HepG2 (cell line): ENCODE measurements around the gene RRP8. TPM values are rescaled to one million over a fixed set of nuclear protein-coding genes. Genes with fewer than 3 reads are reported as not detected.

Experiments
- FOSL2 ChIP-seq: sonication (generic); formaldehyde crosslinking; IDR thresholded peaks from 2 replicates; pipeline ENCODE4 v1.4.0; 2020; ENCODE audit warnings: missing genetic modification reagents
- FOXP1 ChIP-seq, 2 experiments: fragments of 450-650 bp in 1 of 2; IDR thresholded peaks; 2 replicates each; pipeline ENCODE4 v1.6.1; 2017 to 2018; ENCODE audit warnings: antibody characterized with exemption in 1 of 2
- GPN1 ChIP-seq: sonication (generic); formaldehyde crosslinking; IDR thresholded peaks from 2 replicates; pipeline ENCODE4 v1.5.1; 2020; ENCODE audit warnings: missing genetic modification reagents, borderline replicate concordance
- HMGA1 ChIP-seq: sonication (generic); formaldehyde crosslinking; conservative IDR thresholded peaks from 2 replicates; pipeline ENCODE4 v1.4.0; 2020; ENCODE audit warnings: missing genetic modification reagents
- MIER3 ChIP-seq: IDR thresholded peaks from 2 replicates; pipeline ENCODE4 v1.6.1; 2016; ENCODE audit warnings: missing compliant biosample characterization, borderline replicate concordance
- MYNN ChIP-seq: sonication (generic); formaldehyde crosslinking; IDR thresholded peaks from 2 replicates; pipeline ENCODE4 v1.4.0; 2020; ENCODE audit warnings: mild to moderate bottlenecking, low read depth, missing genetic modification reagents
- PAF1 ChIP-seq: IDR thresholded peaks from 2 replicates; pipeline ENCODE4 v1.6.1; 2016; ENCODE audit warnings: missing genetic modification reagents, missing compliant biosample characterization
- RELA ChIP-seq: sonication (generic); formaldehyde crosslinking; IDR thresholded peaks from 2 replicates; pipeline ENCODE4 v1.4.0; 2020; ENCODE audit warnings: missing genetic modification reagents
- SSRP1 ChIP-seq: IDR thresholded peaks from 2 replicates; pipeline ENCODE4 v1.6.1; 2016; ENCODE audit warnings: control low read depth
- ZNF496 ChIP-seq: sonication (generic); formaldehyde crosslinking; IDR thresholded peaks from 2 replicates; pipeline ENCODE4 v1.8.1; 2023; ENCODE audit warnings: mild to moderate bottlenecking, moderate library complexity, missing genetic modification reagents; ENCODE audit not compliant: insufficient replicate concordance
- ZNF567 ChIP-seq: sonication (generic); formaldehyde crosslinking; IDR thresholded peaks from 2 replicates; pipeline ENCODE4 v1.8.1; 2023; ENCODE audit warnings: mild to moderate bottlenecking, missing genetic modification reagents, borderline replicate concordance
- polyA plus RNA-seq, 8 experiments: library from polyadenylated mRNA; depleted of rRNA in 3 of 8; stranded (reverse) in 7 of 8; unstranded in 1 of 8; fragments of >200 nt; fragmentation: Illumina TruSeq in 4 of 8; extraction: Trizol in 4 of 8; gene quantifications; 2 replicates each; pipeline versions ENCODE4 v1.2.1 to v1.2.3, GENCODE V29; 2011 to 2016; ENCODE audit warnings: low read depth in 4 of 8, missing spikeins in 1 of 8, mixed read lengths in 1 of 8; ENCODE audit not compliant: insufficient read depth in 1 of 8
- total RNA-seq, 5 experiments: library from RNA; depleted of rRNA; stranded (reverse); fragments of >200 nt; fragmentation: Illumina TruSeq; extraction: Trizol; gene quantifications; 2 replicates each; pipeline ENCODE4 v1.2.3, GENCODE V29; 2016; ENCODE audit warnings: low read depth in 1 of 5
- TF ChIP-seq, protein P1 (sequence below): sonication (generic); formaldehyde crosslinking; IDR thresholded peaks from 2 replicates; pipeline ENCODE4 v1.8.1; 2023; ENCODE audit warnings: mild to moderate bottlenecking, missing genetic modification reagents
- TF ChIP-seq, protein P2 (sequence below): sonication (generic); formaldehyde crosslinking; IDR thresholded peaks from 2 replicates; pipeline ENCODE4 v1.4.0; 2020; ENCODE audit warnings: missing genetic modification reagents
- TF ChIP-seq, protein P3 (sequence below): sonication (generic); formaldehyde crosslinking; conservative IDR thresholded peaks from 2 replicates; pipeline ENCODE4 v1.4.0; 2020; ENCODE audit warnings: mild to moderate bottlenecking, missing genetic modification reagents, moderate library complexity
- TF ChIP-seq, protein P4 (sequence below): sonication (generic); formaldehyde crosslinking; IDR thresholded peaks from 2 replicates; pipeline ENCODE4 v1.9.0; 2021; ENCODE audit warnings: missing genetic modification reagents, mild to moderate bottlenecking, borderline replicate concordance
- TF ChIP-seq, protein P5 (sequence below): sonication (generic); formaldehyde crosslinking; IDR thresholded peaks from 2 replicates; pipeline ENCODE4 v1.5.1; 2020; ENCODE audit warnings: missing genetic modification reagents, mild to moderate bottlenecking, borderline replicate concordance
- TF ChIP-seq, protein P6 (sequence below), 2 experiments: sonication (generic) in 1 of 2; formaldehyde crosslinking in 1 of 2; IDR thresholded peaks; 2 replicates each; pipeline versions ENCODE4 v1.4.0 to v1.6.1; 2018 to 2020; ENCODE audit warnings: missing genetic modification reagents in 2 of 2, borderline replicate concordance in 1 of 2, low read depth in 1 of 2, mild to moderate bottlenecking in 1 of 2, missing biosample characterization in 1 of 2

RRP8 gene
- total and polyA plus RNA-seq, 2 of the 13 experiments (the other 11 are each of a cell fraction or from before 2014, with no cell fraction given), result 7.2 to 21.6 TPM

DNA sequence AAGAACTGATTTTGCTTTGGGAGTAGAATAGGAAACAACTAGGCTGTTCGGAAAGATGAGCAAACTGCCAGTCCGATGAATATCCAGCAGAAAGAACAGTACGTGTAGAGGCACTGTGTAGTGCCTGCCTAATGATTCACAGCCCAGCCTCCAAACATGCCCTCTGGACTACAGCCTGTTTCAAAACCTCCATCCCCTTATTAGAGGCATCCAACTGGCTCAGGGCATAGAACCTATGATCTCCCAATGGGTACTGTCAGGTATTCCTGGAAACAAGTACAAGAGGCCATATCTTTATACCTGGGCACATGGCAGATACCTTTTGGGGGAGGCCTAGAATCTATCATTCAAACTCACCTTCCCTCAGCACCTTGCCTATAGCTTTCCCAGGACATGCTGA lies 4.9 kb downstream of the RRP8 start (continued):
- TF ChIP-seq, protein P1, sequence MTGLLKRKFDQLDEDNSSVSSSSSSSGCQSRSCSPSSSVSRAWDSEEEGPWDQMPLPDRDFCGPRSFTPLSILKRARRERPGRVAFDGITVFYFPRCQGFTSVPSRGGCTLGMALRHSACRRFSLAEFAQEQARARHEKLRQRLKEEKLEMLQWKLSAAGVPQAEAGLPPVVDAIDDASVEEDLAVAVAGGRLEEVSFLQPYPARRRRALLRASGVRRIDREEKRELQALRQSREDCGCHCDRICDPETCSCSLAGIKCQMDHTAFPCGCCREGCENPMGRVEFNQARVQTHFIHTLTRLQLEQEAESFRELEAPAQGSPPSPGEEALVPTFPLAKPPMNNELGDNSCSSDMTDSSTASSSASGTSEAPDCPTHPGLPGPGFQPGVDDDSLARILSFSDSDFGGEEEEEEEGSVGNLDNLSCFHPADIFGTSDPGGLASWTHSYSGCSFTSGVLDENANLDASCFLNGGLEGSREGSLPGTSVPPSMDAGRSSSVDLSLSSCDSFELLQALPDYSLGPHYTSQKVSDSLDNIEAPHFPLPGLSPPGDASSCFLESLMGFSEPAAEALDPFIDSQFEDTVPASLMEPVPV (CRISPR knock-in tag), result no peak
- no peak for TF ChIP-seq ZNF496 (CRISPR knock-in tag)
- no peak for TF ChIP-seq RELA (CRISPR knock-in tag)
- no peak for TF ChIP-seq ZNF567 (CRISPR knock-in tag)
- TF ChIP-seq MIER3 (CRISPR knock-in tag), result no peak
- no peak for TF ChIP-seq HMGA1 (CRISPR knock-in tag)
- TF ChIP-seq GPN1 (CRISPR knock-in tag), result no peak
- TF ChIP-seq SSRP1 (CRISPR knock-in tag), result 0 out of 2 replicates have a peak, but pooled peaks have one; percentile 55
- TF ChIP-seq, protein P2, sequence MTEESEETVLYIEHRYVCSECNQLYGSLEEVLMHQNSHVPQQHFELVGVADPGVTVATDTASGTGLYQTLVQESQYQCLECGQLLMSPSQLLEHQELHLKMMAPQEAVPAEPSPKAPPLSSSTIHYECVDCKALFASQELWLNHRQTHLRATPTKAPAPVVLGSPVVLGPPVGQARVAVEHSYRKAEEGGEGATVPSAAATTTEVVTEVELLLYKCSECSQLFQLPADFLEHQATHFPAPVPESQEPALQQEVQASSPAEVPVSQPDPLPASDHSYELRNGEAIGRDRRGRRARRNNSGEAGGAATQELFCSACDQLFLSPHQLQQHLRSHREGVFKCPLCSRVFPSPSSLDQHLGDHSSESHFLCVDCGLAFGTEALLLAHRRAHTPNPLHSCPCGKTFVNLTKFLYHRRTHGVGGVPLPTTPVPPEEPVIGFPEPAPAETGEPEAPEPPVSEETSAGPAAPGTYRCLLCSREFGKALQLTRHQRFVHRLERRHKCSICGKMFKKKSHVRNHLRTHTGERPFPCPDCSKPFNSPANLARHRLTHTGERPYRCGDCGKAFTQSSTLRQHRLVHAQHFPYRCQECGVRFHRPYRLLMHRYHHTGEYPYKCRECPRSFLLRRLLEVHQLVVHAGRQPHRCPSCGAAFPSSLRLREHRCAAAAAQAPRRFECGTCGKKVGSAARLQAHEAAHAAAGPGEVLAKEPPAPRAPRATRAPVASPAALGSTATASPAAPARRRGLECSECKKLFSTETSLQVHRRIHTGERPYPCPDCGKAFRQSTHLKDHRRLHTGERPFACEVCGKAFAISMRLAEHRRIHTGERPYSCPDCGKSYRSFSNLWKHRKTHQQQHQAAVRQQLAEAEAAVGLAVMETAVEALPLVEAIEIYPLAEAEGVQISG (CRISPR knock-in tag), result peak; percentile 80
- no peak for TF ChIP-seq PAF1 (CRISPR knock-in tag)
- TF ChIP-seq, protein P3, sequence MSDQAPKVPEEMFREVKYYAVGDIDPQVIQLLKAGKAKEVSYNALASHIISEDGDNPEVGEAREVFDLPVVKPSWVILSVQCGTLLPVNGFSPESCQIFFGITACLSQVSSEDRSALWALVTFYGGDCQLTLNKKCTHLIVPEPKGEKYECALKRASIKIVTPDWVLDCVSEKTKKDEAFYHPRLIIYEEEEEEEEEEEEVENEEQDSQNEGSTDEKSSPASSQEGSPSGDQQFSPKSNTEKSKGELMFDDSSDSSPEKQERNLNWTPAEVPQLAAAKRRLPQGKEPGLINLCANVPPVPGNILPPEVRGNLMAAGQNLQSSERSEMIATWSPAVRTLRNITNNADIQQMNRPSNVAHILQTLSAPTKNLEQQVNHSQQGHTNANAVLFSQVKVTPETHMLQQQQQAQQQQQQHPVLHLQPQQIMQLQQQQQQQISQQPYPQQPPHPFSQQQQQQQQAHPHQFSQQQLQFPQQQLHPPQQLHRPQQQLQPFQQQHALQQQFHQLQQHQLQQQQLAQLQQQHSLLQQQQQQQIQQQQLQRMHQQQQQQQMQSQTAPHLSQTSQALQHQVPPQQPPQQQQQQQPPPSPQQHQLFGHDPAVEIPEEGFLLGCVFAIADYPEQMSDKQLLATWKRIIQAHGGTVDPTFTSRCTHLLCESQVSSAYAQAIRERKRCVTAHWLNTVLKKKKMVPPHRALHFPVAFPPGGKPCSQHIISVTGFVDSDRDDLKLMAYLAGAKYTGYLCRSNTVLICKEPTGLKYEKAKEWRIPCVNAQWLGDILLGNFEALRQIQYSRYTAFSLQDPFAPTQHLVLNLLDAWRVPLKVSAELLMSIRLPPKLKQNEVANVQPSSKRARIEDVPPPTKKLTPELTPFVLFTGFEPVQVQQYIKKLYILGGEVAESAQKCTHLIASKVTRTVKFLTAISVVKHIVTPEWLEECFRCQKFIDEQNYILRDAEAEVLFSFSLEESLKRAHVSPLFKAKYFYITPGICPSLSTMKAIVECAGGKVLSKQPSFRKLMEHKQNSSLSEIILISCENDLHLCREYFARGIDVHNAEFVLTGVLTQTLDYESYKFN, result peak; percentile 51
- TF ChIP-seq, protein P4, sequence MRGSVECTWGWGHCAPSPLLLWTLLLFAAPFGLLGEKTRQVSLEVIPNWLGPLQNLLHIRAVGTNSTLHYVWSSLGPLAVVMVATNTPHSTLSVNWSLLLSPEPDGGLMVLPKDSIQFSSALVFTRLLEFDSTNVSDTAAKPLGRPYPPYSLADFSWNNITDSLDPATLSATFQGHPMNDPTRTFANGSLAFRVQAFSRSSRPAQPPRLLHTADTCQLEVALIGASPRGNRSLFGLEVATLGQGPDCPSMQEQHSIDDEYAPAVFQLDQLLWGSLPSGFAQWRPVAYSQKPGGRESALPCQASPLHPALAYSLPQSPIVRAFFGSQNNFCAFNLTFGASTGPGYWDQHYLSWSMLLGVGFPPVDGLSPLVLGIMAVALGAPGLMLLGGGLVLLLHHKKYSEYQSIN, result no peak
- no peak for TF ChIP-seq MYNN (CRISPR knock-in tag)
- TF ChIP-seq, protein P5, sequence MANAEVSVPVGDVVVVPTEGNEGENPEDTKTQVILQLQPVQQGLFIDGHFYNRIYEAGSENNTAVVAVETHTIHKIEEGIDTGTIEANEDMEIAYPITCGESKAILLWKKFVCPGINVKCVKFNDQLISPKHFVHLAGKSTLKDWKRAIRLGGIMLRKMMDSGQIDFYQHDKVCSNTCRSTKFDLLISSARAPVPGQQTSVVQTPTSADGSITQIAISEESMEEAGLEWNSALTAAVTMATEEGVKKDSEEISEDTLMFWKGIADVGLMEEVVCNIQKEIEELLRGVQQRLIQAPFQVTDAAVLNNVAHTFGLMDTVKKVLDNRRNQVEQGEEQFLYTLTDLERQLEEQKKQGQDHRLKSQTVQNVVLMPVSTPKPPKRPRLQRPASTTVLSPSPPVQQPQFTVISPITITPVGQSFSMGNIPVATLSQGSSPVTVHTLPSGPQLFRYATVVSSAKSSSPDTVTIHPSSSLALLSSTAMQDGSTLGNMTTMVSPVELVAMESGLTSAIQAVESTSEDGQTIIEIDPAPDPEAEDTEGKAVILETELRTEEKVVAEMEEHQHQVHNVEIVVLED (CRISPR knock-in tag), result no peak
- TF ChIP-seq FOSL2 (CRISPR knock-in tag), result peak; percentile 76
- TF ChIP-seq, protein P6, sequence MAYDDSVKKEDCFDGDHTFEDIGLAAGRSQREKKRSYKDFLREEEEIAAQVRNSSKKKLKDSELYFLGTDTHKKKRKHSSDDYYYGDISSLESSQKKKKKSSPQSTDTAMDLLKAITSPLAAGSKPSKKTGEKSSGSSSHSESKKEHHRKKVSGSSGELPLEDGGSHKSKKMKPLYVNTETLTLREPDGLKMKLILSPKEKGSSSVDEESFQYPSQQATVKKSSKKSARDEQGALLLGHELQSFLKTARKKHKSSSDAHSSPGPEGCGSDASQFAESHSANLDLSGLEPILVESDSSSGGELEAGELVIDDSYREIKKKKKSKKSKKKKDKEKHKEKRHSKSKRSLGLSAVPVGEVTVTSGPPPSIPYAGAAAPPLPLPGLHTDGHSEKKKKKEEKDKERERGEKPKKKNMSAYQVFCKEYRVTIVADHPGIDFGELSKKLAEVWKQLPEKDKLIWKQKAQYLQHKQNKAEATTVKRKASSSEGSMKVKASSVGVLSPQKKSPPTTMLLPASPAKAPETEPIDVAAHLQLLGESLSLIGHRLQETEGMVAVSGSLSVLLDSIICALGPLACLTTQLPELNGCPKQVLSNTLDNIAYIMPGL (CRISPR knock-in tag; IDR thresholded peaks at IDR 0.05; ENCODE audit: borderline replicate concordance in 1 of 2, low read depth in 1 of 2), result no peak
- TF ChIP-seq FOXP1 (IDR thresholded peaks at IDR 0.05), result no peak
- TF ChIP-seq FOXP1 (CRISPR knock-in tag; IDR thresholded peaks at IDR 0.05), result no peak
